Right atrium auricular region (tissue), 2 donors: ENCODE results near the gene GRIFIN. TPM values are rescaled to one million over a fixed set of nuclear protein-coding genes. Genes with fewer than 3 reads are reported as not detected.

Source experiments
- DNase-seq: peaks from one replicate; pipeline ENCODE4 v3.0.0-alpha.2; 2019; ENCODE audit warnings: low spot score
- H3K27ac ChIP-seq, 2 donors: fragments of 200-600 bp; sonication (generic); 1 replicate in 1 of 2; 2 replicates in 1 of 2; pipeline ENCODE4 v1.5.1; 2016 to 2019
- H3K27me3 ChIP-seq, 2 donors: fragments of 200-600 bp; sonication (generic); one replicate each; pipeline versions ENCODE4 v1.5.1 to v1.6.0; 2017 to 2019
- H3K36me3 ChIP-seq: fragments of 200-600 bp; sonication (generic); one replicate; pipeline ENCODE4 v1.5.1; 2016
- H3K4me1 ChIP-seq, 2 donors: fragments of 200-600 bp; sonication (generic); one replicate each; pipeline versions ENCODE4 v1.5.1 to v1.6.0; 2017 to 2019
- H3K4me3 ChIP-seq, 2 donors: fragments of 200-600 bp; sonication (generic); 1 replicate in 1 of 2; 2 replicates in 1 of 2; pipeline ENCODE4 v1.5.1; 2017 to 2019; ENCODE audit warnings: mild to moderate bottlenecking in 1 of 2, moderate library complexity in 1 of 2
- H3K9me3 ChIP-seq, 2 donors: fragments of 200-600 bp; sonication (generic); one replicate each; pipeline ENCODE4 v1.5.1; 2019
- total RNA-seq, 2 donors: library from RNA; depleted of rRNA; stranded (reverse); fragments of >200 nt; gene quantifications; one replicate each; pipeline ENCODE4 v1.1.0, GENCODE V29; 2016
- TF ChIP-seq, protein P1 (sequence below), 2 donors: fragments of 200-600 bp; sonication (generic); IDR thresholded peaks; one replicate each; pipeline ENCODE4 v1.5.1; 2019; ENCODE audit warnings: antibody characterized with exemption in 2 of 2

The GRIFIN gene
- total RNA-seq, 2 donors from 2014 or later, result not detected

DNA sequence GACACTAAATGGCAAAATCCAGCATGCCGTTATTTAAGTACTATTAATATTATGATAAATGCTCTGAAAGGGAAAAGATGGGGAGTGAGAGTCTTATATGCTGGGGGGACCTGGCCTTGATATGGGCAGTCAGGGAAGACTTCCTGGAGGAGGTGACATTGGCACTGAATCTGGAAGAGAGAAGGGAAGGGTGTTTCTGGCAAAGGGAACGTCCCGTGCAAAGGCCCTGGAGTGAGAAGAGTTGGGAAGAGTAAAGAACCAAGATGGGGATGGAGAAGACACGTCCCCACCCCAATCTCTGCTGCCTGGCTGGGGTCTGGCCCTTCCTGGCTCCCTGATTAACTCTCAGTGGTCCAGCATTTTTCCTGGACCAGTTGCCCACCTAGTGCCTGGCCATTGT, 5.0 kb upstream of the GRIFIN start:
- TF ChIP-seq, protein P1, sequence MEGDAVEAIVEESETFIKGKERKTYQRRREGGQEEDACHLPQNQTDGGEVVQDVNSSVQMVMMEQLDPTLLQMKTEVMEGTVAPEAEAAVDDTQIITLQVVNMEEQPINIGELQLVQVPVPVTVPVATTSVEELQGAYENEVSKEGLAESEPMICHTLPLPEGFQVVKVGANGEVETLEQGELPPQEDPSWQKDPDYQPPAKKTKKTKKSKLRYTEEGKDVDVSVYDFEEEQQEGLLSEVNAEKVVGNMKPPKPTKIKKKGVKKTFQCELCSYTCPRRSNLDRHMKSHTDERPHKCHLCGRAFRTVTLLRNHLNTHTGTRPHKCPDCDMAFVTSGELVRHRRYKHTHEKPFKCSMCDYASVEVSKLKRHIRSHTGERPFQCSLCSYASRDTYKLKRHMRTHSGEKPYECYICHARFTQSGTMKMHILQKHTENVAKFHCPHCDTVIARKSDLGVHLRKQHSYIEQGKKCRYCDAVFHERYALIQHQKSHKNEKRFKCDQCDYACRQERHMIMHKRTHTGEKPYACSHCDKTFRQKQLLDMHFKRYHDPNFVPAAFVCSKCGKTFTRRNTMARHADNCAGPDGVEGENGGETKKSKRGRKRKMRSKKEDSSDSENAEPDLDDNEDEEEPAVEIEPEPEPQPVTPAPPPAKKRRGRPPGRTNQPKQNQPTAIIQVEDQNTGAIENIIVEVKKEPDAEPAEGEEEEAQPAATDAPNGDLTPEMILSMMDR (IDR thresholded peaks at IDR 0.05), result no peak
- Histone ChIP-seq H3K27me3 (no peaks in the 10 kb centered on the region), H3K4me1 (peaks cover 0 to 23% of the 10 kb centered on the region in 2 donors), H3K36me3 (no peaks in the 10 kb centered on the region), H3K27ac (no peak overlapping the region), H3K9me3 (peaks cover 4 to 7% of the 10 kb centered on the region in 2 donors), H3K4me3 (no peak overlapping the region)
- no peak for DNase-seq

DNA sequence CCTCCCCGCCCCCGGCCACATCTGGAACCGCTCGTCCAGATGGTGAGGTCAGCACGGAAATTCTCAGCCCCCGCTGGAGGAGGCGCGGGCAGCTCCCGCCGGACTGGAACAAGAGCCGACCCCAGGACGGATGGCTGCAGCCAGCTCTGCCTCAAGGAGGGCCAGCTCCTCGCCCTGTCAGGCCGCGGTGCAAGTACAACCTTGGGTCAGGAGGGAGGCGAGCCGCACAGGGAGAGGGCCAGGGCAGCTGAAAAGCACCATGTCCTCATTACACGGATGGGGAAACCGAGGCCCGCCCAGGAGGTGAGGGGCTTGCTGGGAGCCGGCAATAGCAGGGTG, 3.8 kb upstream of the GRIFIN start:
- Histone ChIP-seq H3K9me3 (peaks cover 4 to 7% of the 10 kb centered on the region in 2 donors), H3K4me1 (peaks cover 0 to 23% of the 10 kb centered on the region in 2 donors), H3K4me3 (no peak overlapping the region), H3K36me3 (no peaks in the 10 kb centered on the region), H3K27me3 (no peaks in the 10 kb centered on the region), H3K27ac (no peak overlapping the region)
- TF ChIP-seq, protein P1 (IDR thresholded peaks at IDR 0.05), result no peak
- DNase-seq, result no peak

DNA sequence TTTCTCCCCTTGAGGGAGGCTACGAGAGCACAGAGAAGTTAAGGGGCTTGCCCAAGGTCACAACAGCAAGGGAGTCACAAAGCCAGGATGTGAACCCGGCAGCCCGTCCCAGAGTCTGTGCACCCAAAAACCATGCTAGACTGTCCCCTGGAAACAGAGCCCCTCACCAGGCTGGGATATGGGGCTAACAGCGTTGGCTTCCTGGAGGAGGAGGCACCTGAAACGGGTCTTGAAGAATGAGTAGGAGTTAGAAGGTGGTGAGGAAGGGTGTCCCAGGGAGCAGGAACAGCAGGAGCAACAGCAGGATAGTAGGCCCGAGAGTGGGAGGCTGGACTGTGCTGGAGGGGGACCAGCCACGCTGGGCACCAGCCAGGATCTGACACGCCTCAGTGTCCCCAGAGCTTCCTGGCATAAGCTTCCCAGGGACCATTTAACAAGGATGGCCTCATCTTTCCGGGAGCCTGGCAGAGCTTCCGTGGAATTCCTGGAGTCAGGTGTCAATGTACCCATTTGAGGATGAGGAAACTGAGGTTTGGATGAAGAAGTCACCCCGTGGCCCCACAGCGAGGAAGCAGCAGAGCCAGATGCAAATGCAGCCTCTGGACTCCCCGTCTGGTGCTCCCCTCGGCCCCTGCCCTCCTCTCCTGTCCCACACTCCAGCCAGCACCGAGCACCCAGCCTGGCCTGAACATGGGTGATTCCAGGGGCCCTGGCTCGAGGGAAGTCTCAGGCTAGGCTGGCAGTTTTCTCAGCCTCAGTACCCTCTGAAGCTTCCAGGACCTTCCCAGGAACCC, 3.3 kb upstream of the GRIFIN start:
- no peak for DNase-seq

DNA sequence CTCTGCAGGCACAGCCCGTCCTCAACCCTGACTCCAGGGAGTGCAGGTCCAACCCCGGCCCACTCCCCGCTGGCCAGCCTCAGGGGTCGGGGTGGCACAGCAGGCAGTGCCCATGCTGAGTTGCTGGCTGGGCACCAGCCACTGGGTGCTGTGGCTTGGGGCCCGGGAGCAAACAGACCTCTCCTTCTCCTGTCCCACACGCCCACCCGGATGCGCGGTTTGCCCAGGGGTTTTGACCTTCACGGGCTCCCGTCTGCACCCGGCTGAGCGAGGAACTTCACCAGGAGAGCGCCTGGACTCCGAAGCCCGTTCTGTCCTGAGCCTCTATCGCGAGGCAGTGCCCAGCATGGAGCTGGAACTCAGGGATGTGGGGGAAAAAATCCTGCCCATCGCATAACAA, 2.6 kb upstream of the GRIFIN start:
- H3K9me3 ChIP-seq, result peaks cover 4 to 7% of the 10 kb centered on the region in 2 donors
- H3K36me3 ChIP-seq, result no peaks in the 10 kb centered on the region
- no peak for DNase-seq
- H3K4me1 ChIP-seq, result peaks cover 0 to 23% of the 10 kb centered on the region in 2 donors
- H3K27ac ChIP-seq, result peak overlapping the region in 1 of 2 donors; percentile 7
- H3K4me3 ChIP-seq, result peak overlapping the region in 1 of 2 donors; percentile 22
- H3K27me3 ChIP-seq, result no peaks in the 10 kb centered on the region
- TF ChIP-seq, protein P1 (IDR thresholded peaks at IDR 0.05), result no peak

More for the DNA sequence above, 3.3 kb upstream of the GRIFIN start:
- H3K27ac ChIP-seq, result no peak overlapping the region
- peaks cover 4 to 7% of the 10 kb centered on the region in 2 donors for H3K9me3 ChIP-seq
- H3K4me3 ChIP-seq, result no peak overlapping the region
- H3K36me3 ChIP-seq, result no peaks in the 10 kb centered on the region
- TF ChIP-seq, protein P1 (IDR thresholded peaks at IDR 0.05), result no peak
- peaks cover 0 to 23% of the 10 kb centered on the region in 2 donors for H3K4me1 ChIP-seq
- no peaks in the 10 kb centered on the region for H3K27me3 ChIP-seq

DNA sequence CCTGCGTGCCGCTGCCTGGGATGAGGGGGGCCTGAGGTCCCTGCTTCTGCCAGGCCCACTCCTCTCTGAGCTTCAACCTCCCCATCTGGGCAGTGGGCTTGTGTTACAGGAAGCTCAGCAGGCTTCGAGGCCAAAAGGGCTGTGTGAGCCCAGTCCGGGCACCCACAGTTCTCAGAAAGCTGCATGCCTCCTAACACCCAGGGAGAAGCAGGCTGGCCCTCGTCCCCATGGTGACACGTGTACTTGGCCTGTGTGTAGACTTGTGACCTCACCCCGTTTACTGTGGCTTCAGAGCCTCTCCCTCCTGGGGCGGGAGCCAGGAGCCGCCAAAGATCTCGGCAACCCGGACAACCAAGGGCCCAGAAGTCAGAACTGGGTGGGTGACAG, 2.2 kb upstream of the GRIFIN start:
- DNase-seq, result peak; percentile 85
- no peaks in the 10 kb centered on the region for H3K36me3 ChIP-seq
- no peaks in the 10 kb centered on the region for H3K27me3 ChIP-seq
- peaks cover 0 to 23% of the 10 kb centered on the region in 2 donors for H3K4me1 ChIP-seq
- peaks cover 4 to 7% of the 10 kb centered on the region in 2 donors for H3K9me3 ChIP-seq
- H3K4me3 ChIP-seq, result peak overlapping the region in 1 of 2 donors; percentile 22
- H3K27ac ChIP-seq, result peak overlapping the region in 1 of 2 donors; percentile 7
- TF ChIP-seq, protein P1 (IDR thresholded peaks at IDR 0.05), result no peak
